ENCODE results near the gene ZFYVE9.

GRCh38 chr1:52192436-52192835, 50.5 kb downstream of the ZFYVE9 start:
- TF ChIP-seq GATA3 (IDR thresholded peaks at IDR 0.05; ENCODE audit: low read depth, low read length) (no peak), GATA2 (IDR thresholded peaks at IDR 0.05; ENCODE audit: low read depth, low read length) (no peak)

Measured in SH-SY5Y (cell line).